SK-N-SH (cell line): ENCODE data around the gene LHPP.

Source experiments
- CTCF ChIP-seq: fragments of 200-600 bp; sonication (generic); IDR thresholded peaks from 2 replicates; pipeline ENCODE4 v1.6.1; 2017; ENCODE audit warnings: antibody characterized with exemption, mild to moderate bottlenecking, moderate library complexity
- EP300 ChIP-seq, 2 experiments: IDR thresholded peaks; 2 replicates each; pipeline versions ENCODE4 v1.4.0 to v1.6.1; 2012; ENCODE audit warnings: borderline replicate concordance in 1 of 2, low read depth in 1 of 2, low read length in 1 of 2
- FOXJ3 ChIP-seq: sonication (generic); formaldehyde crosslinking; IDR thresholded peaks from 2 replicates; pipeline ENCODE4 v1.5.1; 2020; ENCODE audit warnings: mild to moderate bottlenecking, missing genetic modification reagents
- GABPA ChIP-seq: IDR thresholded peaks from 2 replicates; pipeline ENCODE4 v1.4.0; 2012; ENCODE audit warnings: low read depth, mild to moderate bottlenecking
- MAX ChIP-seq: IDR thresholded peaks from 2 replicates; pipeline ENCODE4 v1.4.0; 2012; ENCODE audit warnings: low read depth
- POLR2AphosphoS5 ChIP-seq: IDR thresholded peaks from 2 replicates; pipeline ENCODE4 v1.6.1; 2012; ENCODE audit warnings: low read depth, low read length
- RAD21 ChIP-seq: IDR thresholded peaks from 2 replicates; pipeline ENCODE4 v1.6.1; 2012; ENCODE audit warnings: mild to moderate bottlenecking, low read length
- REST ChIP-seq: IDR thresholded peaks from 2 replicates; pipeline ENCODE4 v1.6.1; 2012; ENCODE audit warnings: mild to moderate bottlenecking, low read depth, low read length, moderate library complexity
- SIN3A ChIP-seq: IDR thresholded peaks from 2 replicates; pipeline ENCODE4 v1.6.1; 2012; ENCODE audit warnings: low read depth, mild to moderate bottlenecking, low read length, moderate library complexity, borderline replicate concordance
- SMC3 ChIP-seq: IDR thresholded peaks from 2 replicates; pipeline ENCODE4 v1.6.1; 2012; ENCODE audit warnings: low read depth, low read length, improper control_type of control experiment
- USF2 ChIP-seq: fragments of 150-350 bp; IDR thresholded peaks from 2 replicates; pipeline ENCODE4 v1.6.1; 2017; ENCODE audit warnings: antibody characterized with exemption, low read length, low read depth, borderline replicate concordance

GRCh38 chr10:124508070-124508667 is 46.5 kb downstream of the LHPP start:
- TF ChIP-seq CTCF (no peak), REST (no peak), USF2 (no peak), MAX (no peak), POLR2AphosphoS5 (no peak), EP300 (IDR thresholded peaks at IDR 0.05; ENCODE audit: borderline replicate concordance in 1 of 2, low read depth in 1 of 2, low read length in 1 of 2) (no peak), RAD21 (no peak), FOXJ3 (CRISPR knock-in tag) (no peak), GABPA (no peak), SIN3A (no peak), SMC3 (no peak)
